Measurements from ENCODE around the gene SMCO1.

Gene SMCO1

GRCh38 chr3:196541684-196542445 lies 26.7 kb upstream of the SMCO1 start:
- H3K4me3 ChIP-seq (ENCODE audit: low read length, poor library complexity, severe bottlenecking): no peak overlapping the region
- TF ChIP-seq CTCF (conservative IDR thresholded peaks at IDR 0.05; ENCODE audit: low read length): no peak
- TF ChIP-seq EZH2phosphoT487 (IDR thresholded peaks at IDR 0.05; ENCODE audit: borderline replicate concordance): no peak

GRCh38 chr3:196537319-196537984 lies 22.3 kb upstream of the SMCO1 start:
- Histone ChIP-seq H3K9me2 (replicated peaks; ENCODE audit: low read depth, low read length) (no peaks in the 10 kb centered on the region), H3K9me3 (ENCODE audit: insufficient read depth, low read depth, low read length) (no peaks in the 10 kb centered on the region), H3K36me3 (ENCODE audit: insufficient read depth, low read length) (no peaks in the 10 kb centered on the region), H3K79me2 (ENCODE audit: insufficient read depth, low read length) (no peaks in the 10 kb centered on the region), H3K9ac (ENCODE audit: low read depth, low read length, poor library complexity, severe bottlenecking) (no peak overlapping the region), H2AFZ (ENCODE audit: low read length) (no peak overlapping the region), H4K20me1 (ENCODE audit: insufficient read depth, low read length, poor library complexity, severe bottlenecking) (no peaks in the 10 kb centered on the region), H3F3A (ENCODE audit: low read depth) (no peaks in the 10 kb centered on the region), H3K4me3 (ENCODE audit: low read length, poor library complexity, severe bottlenecking) (no peak overlapping the region), H3K4me1 (ENCODE audit: insufficient read depth, low read length, poor library complexity, severe bottlenecking) (no peaks in the 10 kb centered on the region), H3K4me2 (ENCODE audit: low read depth, low read length, poor library complexity, severe bottlenecking) (no peak overlapping the region), H3K27me3 (ENCODE audit: insufficient read depth, low read length, poor library complexity, severe bottlenecking) (no peaks in the 10 kb centered on the region)
- TF ChIP-seq CTCF (conservative IDR thresholded peaks at IDR 0.05; ENCODE audit: low read length) (peak; percentile 86), EZH2phosphoT487 (IDR thresholded peaks at IDR 0.05; ENCODE audit: borderline replicate concordance) (no peak)

More at GRCh38 chr3:196541684-196542445, 26.7 kb upstream of the SMCO1 start:
- no peaks in the 10 kb centered on the region for H3F3A ChIP-seq (ENCODE audit: low read depth)
- H4K20me1 ChIP-seq (ENCODE audit: insufficient read depth, low read length, poor library complexity, severe bottlenecking): no peaks in the 10 kb centered on the region
- H2AFZ ChIP-seq (ENCODE audit: low read length): no peak overlapping the region
- no peak overlapping the region for H3K9ac ChIP-seq (ENCODE audit: low read depth, low read length, poor library complexity, severe bottlenecking)
- no peaks in the 10 kb centered on the region for H3K36me3 ChIP-seq (ENCODE audit: insufficient read depth, low read length)
- no peaks in the 10 kb centered on the region for H3K9me3 ChIP-seq (ENCODE audit: insufficient read depth, low read depth, low read length)
- H3K27me3 ChIP-seq (ENCODE audit: insufficient read depth, low read length, poor library complexity, severe bottlenecking): no peaks in the 10 kb centered on the region
- no peaks in the 10 kb centered on the region for H3K4me1 ChIP-seq (ENCODE audit: insufficient read depth, low read length, poor library complexity, severe bottlenecking)
- no peaks in the 10 kb centered on the region for H3K9me2 ChIP-seq (replicated peaks; ENCODE audit: low read depth, low read length)
- no peaks in the 10 kb centered on the region for H3K79me2 ChIP-seq (ENCODE audit: insufficient read depth, low read length)
- no peak overlapping the region for H3K4me2 ChIP-seq (ENCODE audit: low read depth, low read length, poor library complexity, severe bottlenecking)

GRCh38 chr3:196533260-196533681 lies 18.1 kb upstream of the SMCO1 start:
- Histone ChIP-seq H4K20me1 (ENCODE audit: insufficient read depth, low read length, poor library complexity, severe bottlenecking) (no peaks in the 10 kb centered on the region), H3K4me1 (ENCODE audit: insufficient read depth, low read length, poor library complexity, severe bottlenecking) (peaks cover 3% of the 10 kb centered on the region), H2AFZ (ENCODE audit: low read length) (no peak overlapping the region), H3K4me3 (ENCODE audit: low read length, poor library complexity, severe bottlenecking) (no peak overlapping the region), H3K9ac (ENCODE audit: low read depth, low read length, poor library complexity, severe bottlenecking) (no peak overlapping the region), H3K27me3 (ENCODE audit: insufficient read depth, low read length, poor library complexity, severe bottlenecking) (no peaks in the 10 kb centered on the region), H3K9me2 (replicated peaks; ENCODE audit: low read depth, low read length) (no peaks in the 10 kb centered on the region), H3F3A (ENCODE audit: low read depth) (no peaks in the 10 kb centered on the region), H3K9me3 (ENCODE audit: insufficient read depth, low read depth, low read length) (0 out of 2 replicates have a peak, but pooled peaks cover 6% of the 10 kb centered on the region), H3K79me2 (ENCODE audit: insufficient read depth, low read length) (no peaks in the 10 kb centered on the region), H3K4me2 (ENCODE audit: low read depth, low read length, poor library complexity, severe bottlenecking) (no peak overlapping the region), H3K36me3 (ENCODE audit: insufficient read depth, low read length) (no peaks in the 10 kb centered on the region)
- TF ChIP-seq CTCF (conservative IDR thresholded peaks at IDR 0.05; ENCODE audit: low read length) (no peak), EZH2phosphoT487 (IDR thresholded peaks at IDR 0.05; ENCODE audit: borderline replicate concordance) (no peak)
